C4-2B (cell line): ENCODE measurements around the gene C17orf113.

ENCODE experiments used
- H3K27ac ChIP-seq: fragments of 450-650 bp; 2 replicates; pipeline ENCODE4 v1.5.1; 2017
- ZFX ChIP-seq: fragments of 450-650 bp; IDR thresholded peaks from 2 replicates; pipeline ENCODE4 v1.6.1; 2017
- TF ChIP-seq, protein P1 (sequence below): fragments of 450-650 bp; conservative IDR thresholded peaks from 2 replicates; pipeline ENCODE4 v1.5.1; 2017; ENCODE audit warnings: mild to moderate bottlenecking

C17orf113 gene

DNA sequence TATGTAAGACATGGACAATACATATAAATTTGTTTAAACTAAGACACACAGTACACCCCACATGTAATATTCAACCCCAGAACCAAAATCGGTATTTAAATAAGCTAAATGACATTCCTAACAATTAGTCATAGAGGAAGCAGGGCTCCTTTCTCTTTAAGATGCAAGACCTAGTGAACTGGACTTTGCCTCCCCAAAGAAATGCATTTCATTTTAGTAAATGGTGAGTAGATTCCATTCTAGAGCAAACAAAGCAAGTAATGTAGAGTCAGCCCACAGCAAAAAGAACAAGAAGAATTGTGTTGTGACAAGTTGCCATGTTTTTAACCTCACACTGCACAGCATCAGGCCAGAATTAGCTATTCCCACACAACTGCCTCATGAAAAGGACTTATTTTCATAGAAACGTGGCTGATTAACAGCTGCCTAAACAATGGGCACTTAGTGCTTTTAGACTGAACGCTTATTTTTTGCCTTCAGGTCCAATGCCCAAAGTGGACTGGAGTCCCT, 47.6 kb downstream of the C17orf113 start:
- TF ChIP-seq ZFX: no peak
- no peak overlapping the region for H3K27ac ChIP-seq

DNA sequence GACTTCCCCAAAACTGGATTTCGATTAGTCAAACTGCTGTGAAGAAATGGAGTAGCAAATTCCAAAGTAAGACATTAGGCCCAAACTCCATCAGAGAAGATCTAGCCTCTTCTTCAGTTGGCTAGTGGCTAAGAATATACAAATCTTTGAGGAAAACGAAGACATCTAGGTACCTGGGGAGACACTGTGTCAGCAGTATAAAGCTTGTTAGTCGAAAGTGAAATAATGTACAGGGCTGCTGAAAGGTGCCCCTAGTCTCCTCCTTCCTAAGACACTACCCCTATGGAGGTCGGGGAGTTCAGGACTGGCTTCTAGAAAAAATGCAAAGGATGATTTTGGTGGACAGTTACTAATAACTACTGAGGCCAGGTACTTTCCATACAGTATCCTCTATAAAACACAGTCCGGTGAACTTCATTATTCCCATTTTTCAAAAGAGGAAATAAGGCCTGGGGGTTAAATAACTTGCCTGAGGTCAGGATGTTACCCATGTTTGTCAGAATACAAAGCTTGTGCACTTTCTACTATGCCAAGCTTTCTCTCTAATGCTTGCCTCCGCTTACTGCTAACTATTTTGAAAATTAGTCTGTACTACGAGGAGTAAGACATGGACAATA, 48.1 kb downstream of the C17orf113 start:
- H3K27ac ChIP-seq: no peak overlapping the region
- no peak for TF ChIP-seq ZFX
- TF ChIP-seq, protein P1, sequence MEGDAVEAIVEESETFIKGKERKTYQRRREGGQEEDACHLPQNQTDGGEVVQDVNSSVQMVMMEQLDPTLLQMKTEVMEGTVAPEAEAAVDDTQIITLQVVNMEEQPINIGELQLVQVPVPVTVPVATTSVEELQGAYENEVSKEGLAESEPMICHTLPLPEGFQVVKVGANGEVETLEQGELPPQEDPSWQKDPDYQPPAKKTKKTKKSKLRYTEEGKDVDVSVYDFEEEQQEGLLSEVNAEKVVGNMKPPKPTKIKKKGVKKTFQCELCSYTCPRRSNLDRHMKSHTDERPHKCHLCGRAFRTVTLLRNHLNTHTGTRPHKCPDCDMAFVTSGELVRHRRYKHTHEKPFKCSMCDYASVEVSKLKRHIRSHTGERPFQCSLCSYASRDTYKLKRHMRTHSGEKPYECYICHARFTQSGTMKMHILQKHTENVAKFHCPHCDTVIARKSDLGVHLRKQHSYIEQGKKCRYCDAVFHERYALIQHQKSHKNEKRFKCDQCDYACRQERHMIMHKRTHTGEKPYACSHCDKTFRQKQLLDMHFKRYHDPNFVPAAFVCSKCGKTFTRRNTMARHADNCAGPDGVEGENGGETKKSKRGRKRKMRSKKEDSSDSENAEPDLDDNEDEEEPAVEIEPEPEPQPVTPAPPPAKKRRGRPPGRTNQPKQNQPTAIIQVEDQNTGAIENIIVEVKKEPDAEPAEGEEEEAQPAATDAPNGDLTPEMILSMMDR: no peak

DNA sequence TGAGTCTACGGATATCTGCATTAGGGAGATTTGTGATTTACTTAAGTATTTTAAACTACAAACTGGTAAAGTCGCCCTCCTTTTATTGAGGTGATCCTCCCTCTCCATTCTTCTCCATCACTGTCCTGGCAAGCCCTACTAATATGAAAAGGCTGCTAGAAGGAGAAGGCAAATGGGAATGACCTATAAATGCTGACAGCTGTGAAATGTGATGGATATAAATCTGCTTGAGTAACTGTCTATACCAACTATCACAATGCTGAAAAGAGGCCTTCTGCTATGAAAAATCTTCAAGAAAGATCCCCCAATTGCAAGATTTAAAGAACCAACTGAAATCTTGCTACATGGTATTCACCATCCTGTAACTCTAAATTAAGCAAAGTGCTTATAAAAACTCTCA, 48.7 kb downstream of the C17orf113 start:
- TF ChIP-seq ZFX: no peak
- TF ChIP-seq, protein P1: no peak
- no peak overlapping the region for H3K27ac ChIP-seq

DNA sequence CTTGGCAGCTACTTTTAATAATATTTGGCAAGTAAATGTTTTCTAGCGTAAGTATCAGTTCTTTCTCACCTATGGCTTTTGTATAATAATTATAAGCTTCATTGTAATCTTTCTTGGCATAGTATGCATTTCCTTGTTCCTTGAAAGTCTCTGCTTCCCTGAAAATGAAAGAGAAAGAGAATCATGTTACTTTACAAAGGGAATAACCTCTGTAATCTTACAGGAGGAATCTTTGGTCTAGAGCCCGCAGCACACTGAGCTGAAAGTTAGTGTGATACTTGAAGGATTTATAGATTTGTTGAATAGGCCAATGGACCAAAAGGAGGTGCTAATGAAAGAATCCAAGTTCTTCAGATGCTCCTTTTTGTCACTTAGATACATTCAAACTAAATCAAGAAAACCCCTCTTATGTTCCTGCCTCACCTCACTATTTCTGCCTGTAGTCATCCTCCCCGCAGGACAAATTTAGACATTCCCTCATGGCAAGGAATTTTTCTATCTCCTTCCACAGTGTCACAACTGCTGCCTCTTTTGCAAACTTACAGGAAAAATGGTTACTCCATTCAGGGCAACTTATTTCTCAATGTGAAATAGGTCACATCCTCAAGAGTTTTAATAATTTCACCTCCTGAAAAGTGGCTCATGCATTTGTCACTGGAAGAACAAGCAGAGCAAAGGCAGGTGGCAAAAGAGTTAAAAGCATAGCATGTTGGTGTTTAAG, 49.8 kb downstream of the C17orf113 start:
- TF ChIP-seq, protein P1: no peak
- TF ChIP-seq ZFX: no peak
- no peak overlapping the region for H3K27ac ChIP-seq

DNA sequence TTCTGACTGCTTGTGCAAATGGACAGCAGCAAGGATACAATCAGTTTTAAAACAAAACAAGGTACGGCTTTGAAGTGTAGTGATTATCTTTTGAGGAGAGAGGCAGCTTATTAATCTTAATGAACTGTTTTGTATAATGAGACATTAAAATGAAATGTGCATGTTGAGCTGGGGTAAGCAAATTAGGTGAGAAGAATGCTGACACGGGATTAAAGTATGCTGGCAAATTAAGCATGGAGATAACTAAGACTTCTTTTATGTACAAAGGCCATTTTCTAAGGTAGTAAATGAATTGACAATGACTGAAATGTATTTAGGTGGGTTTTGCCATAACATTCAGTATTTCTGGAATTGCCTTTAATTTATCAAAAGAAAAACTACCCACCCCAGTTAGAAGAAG, 51.9 kb downstream of the C17orf113 start:
- H3K27ac ChIP-seq: no peak overlapping the region

DNA sequence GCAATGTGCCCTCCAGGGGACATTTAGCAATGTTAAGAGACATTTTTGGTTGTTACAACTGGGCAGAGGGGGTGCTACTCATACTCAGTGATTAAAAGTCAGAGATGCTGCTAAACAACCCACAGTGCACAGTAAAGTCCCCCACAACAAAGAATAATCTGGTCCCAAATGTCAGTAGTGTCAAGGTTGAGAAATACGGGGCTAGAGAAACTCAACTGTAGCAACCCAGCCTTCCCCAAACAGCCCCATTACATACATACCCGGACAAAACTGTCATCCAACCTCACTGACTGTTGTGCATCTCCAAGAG, 53.6 kb downstream of the C17orf113 start:
- TF ChIP-seq, protein P1: no peak
- TF ChIP-seq ZFX: no peak
- no peak overlapping the region for H3K27ac ChIP-seq

More for the DNA sequence above, 51.9 kb downstream of the C17orf113 start:
- TF ChIP-seq ZFX: no peak
- TF ChIP-seq, protein P1: no peak

DNA sequence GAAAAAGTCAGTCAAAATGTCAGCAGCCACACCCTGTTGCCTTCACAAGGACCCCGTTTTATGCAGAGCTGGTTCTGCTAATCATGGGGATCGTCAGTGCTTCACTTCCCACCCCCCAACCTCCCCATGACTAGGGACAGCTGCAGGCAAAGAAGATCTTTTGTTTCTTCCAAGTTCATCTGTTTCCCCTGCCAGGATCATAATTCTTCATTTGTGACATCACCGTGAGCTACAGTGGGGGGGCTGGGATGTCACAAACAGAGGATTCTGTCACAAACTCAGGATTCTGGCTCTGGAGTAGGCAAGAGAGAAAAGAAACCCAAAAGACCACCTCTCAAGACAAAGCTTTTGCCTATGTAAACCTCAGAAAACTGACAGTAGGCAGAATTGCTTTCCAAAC, 57.8 kb downstream of the C17orf113 start:
- H3K27ac ChIP-seq: no peak overlapping the region

More for the DNA sequence above, 57.8 kb downstream of the C17orf113 start:
- TF ChIP-seq ZFX: no peak
- TF ChIP-seq, protein P1: no peak
